HG03159 (cell line): ENCODE measurements around the gene RMP24.
"Not testable (repeated sequence)": the region's sequence is repeated elsewhere in the genome, so short reads cannot be mapped to it uniquely, and the experiment has no call there.

Experiments used
- ATAC-seq: cut with Tn5 transposase; IDR thresholded peaks from one replicate; pipeline ENCODE4 v1.9.1; 2021; ENCODE audit warnings: mild to moderate bottlenecking, moderate library complexity; ENCODE audit not compliant: unreplicated experiment

Gene RMP24

GRCh38 chr18:35967866-35968265 is 4.6 kb upstream of the RMP24 start:
- ATAC-seq = not testable (repeated sequence)

GRCh38 chr18:35968278-35968880 is 4.1 kb upstream of the RMP24 start:
- ATAC-seq = no peak

GRCh38 chr18:35969676-35970075 is 2.8 kb upstream of the RMP24 start:
- no peak for ATAC-seq

- ATAC-seq = peak; percentile 1
These were observed 750 bp upstream of the RMP24 start for GRCh38 chr18:35971661-35972196.

- no peak for ATAC-seq
These were observed 1.2 kb downstream of the RMP24 start for GRCh38 chr18:35973650-35974049.

GRCh38 chr18:35974181-35974580 is 1.7 kb downstream of the RMP24 start:
- ATAC-seq = no peak

- ATAC-seq = no peak
These were observed 6.6 kb downstream of the RMP24 start for GRCh38 chr18:35979112-35979511.

- no peak for ATAC-seq
These were observed 10.1 kb downstream of the RMP24 start for GRCh38 chr18:35982409-35983114.

- no peak for ATAC-seq
These were observed 10.7 kb downstream of the RMP24 start for GRCh38 chr18:35983147-35983546.

GRCh38 chr18:35983818-35984217 is 11.3 kb downstream of the RMP24 start:
- ATAC-seq = no peak

GRCh38 chr18:35991696-35992095 is 19.2 kb downstream of the RMP24 start:
- no peak for ATAC-seq

GRCh38 chr18:35993013-35993412 is 20.5 kb downstream of the RMP24 start:
- no peak for ATAC-seq

- ATAC-seq = no peak
These were observed 26.5 kb downstream of the RMP24 start for GRCh38 chr18:35998967-35999366.

- ATAC-seq = no peak
These were observed 27.4 kb downstream of the RMP24 start for GRCh38 chr18:35999925-36000324.

- no peak for ATAC-seq
These were observed 34.5 kb downstream of the RMP24 start for GRCh38 chr18:36006997-36007396.

GRCh38 chr18:36009214-36009613 is 36.7 kb downstream of the RMP24 start:
- ATAC-seq = no peak

- ATAC-seq = no peak
These were observed 40.4 kb downstream of the RMP24 start for GRCh38 chr18:36012891-36013290.

- peak; percentile 95 for ATAC-seq
These were observed 43.1 kb downstream of the RMP24 start for GRCh38 chr18:36015629-36016028.

- ATAC-seq = no peak
These were observed 44.8 kb downstream of the RMP24 start for GRCh38 chr18:36017232-36017631.

- no peak for ATAC-seq
These were observed 47.8 kb downstream of the RMP24 start for GRCh38 chr18:36020174-36020711.

GRCh38 chr18:36023336-36023735 is 50.9 kb downstream of the RMP24 start:
- no peak for ATAC-seq

GRCh38 chr18:36024241-36024640 is 51.8 kb downstream of the RMP24 start:
- ATAC-seq = not testable (repeated sequence)
